ENCODE results near the gene CISD2. TPM values are rescaled to one million over a fixed set of nuclear protein-coding genes. Genes with fewer than 3 reads are reported as not detected.
"Not testable (repeated sequence)": the region's sequence is repeated elsewhere in the genome, so short reads cannot be mapped to it uniquely, and the experiment has no call there.

Gene CISD2
- total RNA-seq, 2 experiments from 2014 or later: 31.1 to 32.3 TPM

GRCh38 chr4:102897610-102898009 is 28.8 kb downstream of the CISD2 start:
- DNase-seq; intact Hi-C loops (cut with micrococcal nuclease); H3K27me3 Mint-ChIP-seq; H3K9me3 Mint-ChIP-seq; H3K4me1 Mint-ChIP-seq (ENCODE audit: low read depth); ATAC-seq; POLR2A ChIA-PET; CTCF ChIA-PET; H3K4me3 Mint-ChIP-seq; H3K27ac Mint-ChIP-seq; H3K36me3 Mint-ChIP-seq (ENCODE audit: low read depth): not testable (repeated sequence)

- H3K27me3 Mint-ChIP-seq: no peaks in the 10 kb centered on the region
- CTCF ChIA-PET: no interaction called here
- DNase-seq: no peak
- ATAC-seq: no peak
- peaks cover 2% of the 10 kb centered on the region for H3K4me1 Mint-ChIP-seq (ENCODE audit: low read depth)
- intact Hi-C loops (cut with micrococcal nuclease): no loop called here
- H3K4me3 Mint-ChIP-seq: no peak overlapping the region
- no peaks in the 10 kb centered on the region for H3K9me3 Mint-ChIP-seq
- no peaks in the 10 kb centered on the region for H3K36me3 Mint-ChIP-seq (ENCODE audit: low read depth)
- TF ChIP-seq CTCF (IDR thresholded peaks at IDR 0.05): no peak
- no peak overlapping the region for H3K27ac Mint-ChIP-seq
- POLR2A ChIA-PET: no interaction called here
These were observed 33.0 kb downstream of the CISD2 start for GRCh38 chr4:102901804-102902203.

GRCh38 chr4:102918859-102919258 is 50.1 kb downstream of the CISD2 start:
- ChIA-PET CTCF (no interaction called here), POLR2A (no interaction called here)
- no peak for TF ChIP-seq CTCF (IDR thresholded peaks at IDR 0.05)
- no peak overlapping the region for H3K4me3 Mint-ChIP-seq
- intact Hi-C loops (cut with micrococcal nuclease): no loop called here
- no peaks in the 10 kb centered on the region for H3K4me1 Mint-ChIP-seq (ENCODE audit: low read depth)
- H3K27ac Mint-ChIP-seq: no peak overlapping the region
- H3K36me3 Mint-ChIP-seq (ENCODE audit: low read depth): peaks cover 30% of the 10 kb centered on the region
- no peaks in the 10 kb centered on the region for H3K27me3 Mint-ChIP-seq
- ATAC-seq (no peak), DNase-seq (no peak)
- peaks cover 21% of the 10 kb centered on the region for H3K9me3 Mint-ChIP-seq

DNA sequence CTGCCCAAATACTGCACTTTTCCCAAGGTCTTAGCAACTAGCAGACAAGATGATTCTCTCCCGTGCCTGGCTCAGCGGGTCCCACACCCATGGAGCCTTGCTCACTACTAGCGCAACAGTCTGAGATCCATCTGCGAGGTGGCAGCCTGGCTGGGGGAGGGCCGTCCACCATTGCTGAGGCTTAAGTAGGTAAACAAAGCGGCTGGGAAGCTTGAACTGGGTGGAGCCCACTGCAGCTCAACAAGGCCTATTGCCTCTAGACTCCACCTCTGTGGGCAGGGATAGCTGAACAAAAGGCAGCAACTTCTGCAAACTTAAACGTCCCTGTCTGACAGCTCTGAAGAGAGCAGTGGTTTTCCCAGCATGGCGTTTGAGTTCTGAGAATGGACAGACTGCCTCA is 50.9 kb downstream of the CISD2 start:
- peaks cover 17% of the 10 kb centered on the region for H3K9me3 Mint-ChIP-seq
- H3K4me1 Mint-ChIP-seq (ENCODE audit: low read depth); POLR2A ChIA-PET; H3K27me3 Mint-ChIP-seq; H3K4me3 Mint-ChIP-seq; DNase-seq; intact Hi-C loops (cut with micrococcal nuclease); CTCF ChIA-PET; ATAC-seq; H3K27ac Mint-ChIP-seq: not testable (repeated sequence)
- peaks cover 24% of the 10 kb centered on the region for H3K36me3 Mint-ChIP-seq (ENCODE audit: low read depth)

DNA sequence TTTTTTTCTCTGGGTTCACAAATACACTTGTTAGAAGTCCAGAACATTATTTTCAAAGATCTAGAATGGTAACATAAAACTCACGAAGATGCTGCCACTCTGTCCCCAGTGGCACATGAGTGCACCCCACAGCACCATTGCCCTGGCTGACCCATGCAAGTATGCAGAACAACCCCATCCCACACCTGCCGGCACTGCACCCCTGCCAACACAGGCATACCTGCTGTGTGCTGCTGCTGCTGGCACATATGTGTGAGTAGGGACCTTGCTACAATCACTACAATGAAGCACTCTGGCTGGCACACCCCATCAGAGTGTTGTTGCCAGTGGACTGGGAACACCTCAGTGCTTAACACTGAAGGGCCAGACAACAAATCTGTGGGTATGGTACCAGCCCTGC is 66.9 kb downstream of the CISD2 start:
- Mint-ChIP-seq H3K36me3 (ENCODE audit: low read depth) (no peaks in the 10 kb centered on the region), H3K9me3 (no peaks in the 10 kb centered on the region), H3K27ac (no peak overlapping the region), H3K4me3 (no peak overlapping the region), H3K27me3 (no peaks in the 10 kb centered on the region), H3K4me1 (ENCODE audit: low read depth) (no peaks in the 10 kb centered on the region)
- no peak for TF ChIP-seq CTCF (IDR thresholded peaks at IDR 0.05)
- ChIA-PET POLR2A (no interaction called here), CTCF (no interaction called here)
- DNase-seq (no peak), ATAC-seq (no peak)
- intact Hi-C loops (cut with micrococcal nuclease): no loop called here

DNA sequence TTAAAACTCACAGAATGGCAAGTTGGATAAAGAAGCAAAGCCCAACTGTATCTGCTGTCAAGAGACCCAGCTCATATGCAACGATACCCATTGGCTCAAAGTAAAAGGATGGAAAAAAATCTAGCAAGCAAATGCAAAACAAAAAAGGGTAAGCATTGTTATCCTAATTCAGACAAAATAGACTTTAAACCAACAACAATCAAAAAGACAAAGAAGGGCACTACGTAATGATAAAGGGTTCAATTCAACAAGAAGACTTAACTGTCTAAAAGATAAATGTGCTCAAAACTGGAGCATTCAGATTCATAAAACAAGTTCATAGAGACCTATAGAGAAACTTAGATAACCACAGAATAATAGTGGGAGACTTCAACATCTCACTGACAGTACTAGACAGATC is 69.3 kb downstream of the CISD2 start:
- CTCF ChIA-PET; H3K36me3 Mint-ChIP-seq (ENCODE audit: low read depth): not testable (repeated sequence)

More for the DNA sequence above, 69.3 kb downstream of the CISD2 start:
- ATAC-seq; DNase-seq; POLR2A ChIA-PET; H3K4me1 Mint-ChIP-seq (ENCODE audit: low read depth); H3K4me3 Mint-ChIP-seq; H3K27me3 Mint-ChIP-seq; intact Hi-C loops (cut with micrococcal nuclease); H3K27ac Mint-ChIP-seq; H3K9me3 Mint-ChIP-seq: not testable (repeated sequence)

Other genes with a start within 250 kb of the CISD2 start
- gene MANBA, start 108.0 kb upstream of the CISD2 start, total RNA-seq: 10 to 100 TPM; 14.5 to 16.3 TPM
- 100 to 1,000 TPM; 410 to 427 TPM for gene UBE2D3, start 41.4 kb upstream of the CISD2 start, total RNA-seq
- 1 to 10 TPM; 1.9 to 2.4 TPM for gene SLC9B1, start 150.7 kb downstream of the CISD2 start, total RNA-seq
- 10 to 100 TPM; 35.6 to 40.2 TPM for gene SLC9B2, start 207.8 kb downstream of the CISD2 start, total RNA-seq
- 10 to 100 TPM; 17.0 to 19.4 TPM for gene BDH2, start 230.8 kb downstream of the CISD2 start, total RNA-seq